ENCODE results near the gene ZNF462.

The ZNF462 gene

DNA sequence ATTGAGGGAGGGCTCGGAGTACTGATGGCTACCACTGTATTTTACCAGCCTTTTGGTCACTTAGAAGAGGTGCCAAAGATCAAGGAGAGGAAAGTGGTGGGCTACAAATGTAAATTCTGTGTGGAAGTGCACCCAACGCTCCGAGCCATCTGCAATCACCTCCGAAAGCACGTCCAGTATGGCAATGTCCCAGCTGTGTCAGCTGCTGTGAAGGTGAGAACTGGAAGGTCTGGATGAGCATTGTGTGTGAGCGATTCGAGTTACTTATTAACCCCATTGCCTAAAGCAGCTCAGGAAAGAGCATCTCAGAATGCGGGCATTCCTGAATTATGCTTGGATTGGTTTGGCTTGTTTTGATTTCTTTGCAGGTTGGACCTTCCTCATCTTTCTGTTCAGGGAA is 67.5 kb downstream of the ZNF462 start:
- DNase-seq: no peak

DNA sequence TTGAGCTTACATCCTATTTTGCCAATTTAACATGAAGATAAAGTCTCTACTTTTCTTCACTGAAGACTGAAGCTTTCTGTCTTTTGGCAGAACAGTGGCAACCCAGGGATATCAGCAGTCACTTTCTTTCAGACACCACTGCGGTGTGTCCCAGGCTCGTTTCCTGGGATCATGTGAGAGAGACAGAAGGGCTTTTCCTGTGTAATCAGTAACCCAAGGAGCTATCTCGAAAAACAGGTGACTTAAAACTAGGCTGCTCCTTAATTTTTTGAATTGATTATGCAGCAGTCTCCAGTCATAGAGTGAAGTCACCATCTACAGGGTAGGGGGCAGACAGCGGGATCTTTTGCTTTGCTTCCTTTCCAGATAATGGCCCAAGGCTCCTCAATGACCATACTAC is 68.5 kb downstream of the ZNF462 start:
- no peak for DNase-seq

- no peak for DNase-seq
Observed at GRCh38 chr9:106932178-106932577, 69.2 kb downstream of the ZNF462 start.

GRCh38 chr9:106932675-106933074 is 69.7 kb downstream of the ZNF462 start:
- no peak for DNase-seq

DNA sequence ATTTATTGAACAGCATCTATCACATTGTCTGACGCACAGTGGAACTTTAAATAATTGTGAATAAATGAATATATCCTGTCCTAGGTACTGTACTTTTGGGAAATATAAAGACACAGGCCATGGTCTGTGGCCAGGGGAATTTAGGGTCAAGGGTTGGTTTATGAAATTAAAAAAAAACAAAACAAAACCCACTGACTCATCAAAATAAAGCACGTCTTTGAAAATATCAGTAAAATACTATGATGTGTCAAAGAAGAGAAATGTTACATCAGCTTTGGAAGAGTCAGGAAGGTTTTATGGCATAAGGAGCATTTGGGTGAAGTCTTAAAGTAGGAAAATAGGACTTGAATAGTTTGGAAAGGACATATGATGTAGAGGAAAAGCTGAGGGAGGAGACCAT is 70.5 kb downstream of the ZNF462 start:
- DNase-seq: no peak

- no peak for DNase-seq
Observed at GRCh38 chr9:106934442-106935238, 71.7 kb downstream of the ZNF462 start.

DNA sequence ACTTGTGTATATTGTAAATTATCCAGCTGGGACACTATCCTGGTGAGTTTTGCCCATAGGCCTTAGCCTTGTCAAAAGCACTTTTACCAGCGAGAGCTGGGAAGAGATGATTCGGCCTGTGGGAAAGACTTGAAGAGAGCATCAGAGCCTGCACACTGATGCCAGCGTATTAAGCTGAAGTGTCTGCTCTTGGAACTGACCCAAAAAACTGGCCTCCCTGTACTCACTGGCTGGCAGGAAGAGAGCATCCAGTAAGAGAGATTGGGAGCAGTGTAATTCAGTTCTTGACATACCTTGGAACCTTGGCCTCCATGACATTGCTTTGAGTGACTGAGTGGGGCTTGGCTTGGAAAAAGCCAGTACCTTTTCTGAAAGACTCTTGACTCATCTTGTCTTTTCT is 73.7 kb downstream of the ZNF462 start:
- no peak for DNase-seq

DNA sequence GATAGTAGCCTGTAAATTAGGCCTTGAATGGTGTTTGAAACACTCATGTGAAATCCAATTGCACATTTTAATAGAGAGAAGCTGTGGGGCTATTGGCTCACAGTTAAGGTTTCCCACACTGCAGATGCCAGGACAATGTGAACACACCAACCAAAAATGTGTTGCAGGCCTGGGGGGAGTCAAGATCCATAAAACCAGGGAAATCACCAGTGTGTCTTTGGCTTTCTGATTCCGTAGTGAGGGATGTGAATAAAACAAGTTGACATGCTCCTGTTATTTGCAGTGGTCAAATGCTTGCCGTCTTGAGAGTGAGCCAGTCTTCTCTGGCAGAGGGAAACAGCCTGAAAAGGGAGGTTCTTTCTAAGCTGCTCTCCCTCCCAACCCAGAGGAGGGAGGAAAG is 79.0 kb downstream of the ZNF462 start:
- DNase-seq: no peak

GRCh38 chr9:106945727-106946660 is 83.0 kb downstream of the ZNF462 start:
- DNase-seq: no peak

DNA sequence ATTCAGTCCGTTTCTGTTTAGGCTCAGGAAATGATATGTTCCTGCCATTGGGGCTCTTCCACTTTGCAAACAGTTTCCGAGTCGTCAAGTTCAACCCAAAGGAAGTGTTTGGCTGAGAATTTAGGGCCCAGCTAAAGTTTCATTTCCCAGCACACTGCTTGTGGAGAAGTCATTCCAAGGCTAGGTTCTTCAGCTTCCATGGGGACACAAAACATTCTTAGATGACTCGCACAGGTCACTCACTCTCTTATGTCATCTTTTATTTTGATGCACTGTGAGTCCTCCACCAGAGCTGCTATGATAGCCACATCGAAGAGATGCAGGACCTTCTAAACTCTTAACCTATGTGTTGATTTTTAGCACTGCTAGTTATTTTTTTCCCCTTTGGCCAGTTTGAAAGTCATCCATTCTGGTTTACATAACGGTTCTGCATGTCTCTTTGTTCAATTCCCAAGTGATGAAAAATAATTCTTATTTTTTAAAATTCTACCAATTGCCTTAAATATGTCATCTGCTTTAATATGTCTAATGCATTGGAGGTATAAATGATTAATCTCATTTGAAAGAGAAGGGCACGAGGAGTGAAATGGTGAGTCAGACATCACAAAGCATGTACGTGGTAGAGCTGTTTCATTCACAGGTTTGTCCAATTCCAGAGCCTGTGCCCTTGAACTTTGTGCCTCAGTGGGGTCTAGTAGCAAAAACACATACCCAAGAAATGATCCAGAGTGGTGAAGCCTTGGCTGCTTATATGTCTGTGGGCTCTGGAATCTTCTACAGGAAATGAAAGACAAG is 84.3 kb downstream of the ZNF462 start:
- no peak for DNase-seq

DNA sequence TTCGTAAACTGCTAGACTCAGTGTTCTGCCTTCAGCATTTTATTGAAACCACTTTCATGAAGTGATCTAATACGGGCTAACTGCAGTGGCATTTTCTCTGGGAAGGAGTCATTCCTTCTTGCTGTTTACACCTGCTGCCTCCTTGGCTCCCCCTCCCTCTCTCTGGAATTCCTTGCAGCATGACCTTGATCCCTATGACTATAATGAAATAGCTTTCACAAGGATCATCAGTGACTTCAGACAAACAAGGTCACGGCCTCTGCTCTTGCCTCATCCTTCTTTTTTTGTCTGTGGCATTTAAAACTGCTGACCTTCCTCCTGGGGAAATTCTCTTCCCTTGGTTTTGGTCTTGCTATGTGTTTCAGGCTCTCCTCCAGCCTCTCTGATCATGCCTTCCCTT is 90.2 kb downstream of the ZNF462 start:
- no peak for DNase-seq

DNA sequence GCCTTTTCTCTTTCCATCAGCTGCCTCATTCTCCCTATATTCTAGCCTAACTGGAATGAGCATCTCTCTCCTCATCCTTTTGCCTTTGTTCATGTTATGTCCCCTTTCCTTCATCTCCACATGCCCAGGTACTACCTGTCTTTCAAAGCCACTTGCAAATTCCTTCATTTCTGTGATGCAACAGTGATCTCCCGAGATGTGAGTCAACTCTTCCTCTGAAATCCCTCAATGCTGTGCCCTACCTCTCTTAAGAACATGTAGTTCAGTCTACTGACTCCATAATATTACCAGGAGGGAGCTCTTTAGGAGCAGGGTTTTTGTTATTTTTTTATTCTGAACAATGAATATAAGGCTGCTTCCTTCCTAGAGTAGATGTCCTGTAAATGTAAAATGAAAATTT is 91.6 kb downstream of the ZNF462 start:
- DNase-seq: no peak

GRCh38 chr9:106954974-106955850 is 92.2 kb downstream of the ZNF462 start:
- DNase-seq: peak; percentile 8

DNA sequence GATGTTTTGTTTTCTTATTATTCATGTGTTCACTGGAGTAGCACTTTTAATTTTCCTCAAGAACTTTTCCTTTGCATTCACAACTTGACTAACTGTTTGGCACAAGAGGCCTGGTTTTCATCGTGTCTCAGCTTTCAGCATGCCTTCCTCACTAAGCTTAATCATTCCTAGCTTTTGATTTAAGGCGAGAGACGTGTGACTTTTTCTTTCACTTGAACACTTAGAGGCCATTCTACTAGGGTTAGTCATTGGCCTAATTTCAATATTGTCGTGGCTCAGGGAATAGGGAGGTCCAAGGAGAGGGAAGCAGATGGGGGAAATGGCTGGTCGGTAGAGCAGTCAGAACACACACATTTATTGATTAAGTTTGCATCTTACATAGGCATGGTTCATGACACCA is 94.0 kb downstream of the ZNF462 start:
- no peak for DNase-seq

GRCh38 chr9:106958955-106959657 is 96.1 kb downstream of the ZNF462 start:
- no peak for DNase-seq

DNA sequence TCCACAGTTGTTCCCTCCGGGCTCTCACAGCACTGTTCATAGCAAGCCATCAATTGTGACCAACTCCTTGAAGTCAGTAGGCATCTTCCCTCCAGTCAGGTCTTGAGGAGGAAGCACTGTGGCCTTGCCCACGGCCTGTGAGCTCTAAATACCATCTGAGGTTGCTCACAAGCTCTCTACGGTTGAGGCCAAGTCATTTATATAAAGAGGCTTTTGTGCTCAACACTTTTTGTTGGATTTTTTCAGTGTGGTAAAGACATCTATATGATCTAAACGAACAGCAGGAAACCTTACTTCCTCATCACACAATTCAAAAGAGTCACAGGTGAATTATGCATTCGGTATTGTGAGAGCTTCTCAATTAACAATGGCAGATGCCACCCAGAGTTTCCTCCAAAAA is 97.3 kb downstream of the ZNF462 start:
- no peak for DNase-seq

- DNase-seq: no peak
Observed at GRCh38 chr9:106961623-106962022, 98.7 kb downstream of the ZNF462 start.

DNA sequence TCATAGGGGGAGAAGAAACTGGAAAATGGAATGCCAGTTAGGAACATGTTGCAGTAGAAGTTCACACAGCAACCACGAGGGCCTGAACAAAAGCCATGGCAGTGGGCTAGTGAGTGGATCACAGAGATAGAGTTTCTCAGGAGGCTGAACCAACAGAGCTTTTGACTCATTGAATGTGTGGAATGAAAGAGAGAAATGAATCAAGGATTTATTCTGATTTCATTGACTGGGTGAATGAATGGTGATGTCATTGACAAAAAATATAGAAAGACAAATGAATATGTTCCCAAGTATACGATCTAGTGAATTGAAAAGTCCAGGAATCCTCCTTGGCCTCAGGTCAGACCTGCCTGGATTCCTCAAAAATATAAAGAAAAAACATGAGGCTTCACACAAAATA is 99.2 kb downstream of the ZNF462 start:
- DNase-seq: no peak

DNA sequence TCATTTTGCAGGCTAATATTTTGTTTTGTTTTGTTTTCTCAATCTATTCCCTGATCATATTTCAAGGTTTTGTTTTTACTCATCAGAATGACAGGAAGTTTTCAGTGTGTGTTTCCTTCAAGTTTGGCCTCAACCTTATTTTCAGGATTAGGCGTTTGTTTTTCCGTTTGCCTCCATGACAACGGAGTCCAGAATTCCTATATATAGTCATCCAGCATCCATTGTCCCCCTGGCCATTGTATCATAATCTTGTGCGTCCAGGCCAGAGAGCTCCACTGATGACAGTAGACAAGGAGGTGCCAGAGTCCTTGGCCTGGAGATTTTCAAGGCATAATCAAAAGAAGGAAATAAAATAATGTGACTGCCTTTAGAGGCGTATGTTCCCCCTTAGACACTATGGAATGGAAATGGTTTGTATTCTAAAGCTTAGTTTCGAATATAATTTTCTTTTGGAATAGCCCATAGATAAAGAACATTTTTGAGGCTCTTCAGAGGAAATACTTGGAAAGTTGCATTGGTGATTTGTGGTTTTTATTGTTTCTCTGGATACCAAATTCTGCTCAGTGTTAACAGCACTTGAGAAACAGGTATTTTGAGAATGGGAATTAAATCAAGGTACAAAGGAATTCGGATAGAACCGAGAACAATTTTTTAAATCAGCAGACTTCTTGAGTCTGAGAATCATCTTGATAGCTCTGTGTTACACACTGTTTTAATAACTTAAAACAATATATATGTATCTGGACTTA is 99.8 kb downstream of the ZNF462 start:
- DNase-seq: no peak

- no peak for DNase-seq
Observed at GRCh38 chr9:106963684-106964083, 100.7 kb downstream of the ZNF462 start.

GRCh38 chr9:106964329-106964728 is 101.4 kb downstream of the ZNF462 start:
- no peak for DNase-seq

Data from NCI-H69 (cell line).